PFSK-1 (cell line): ENCODE measurements around the gene CACNG1.

Source experiments
- FOXP2 ChIP-seq: optimal IDR thresholded peaks from 2 replicates; pipeline ENCODE3; 2011; ENCODE audit warnings: borderline replicate concordance, control low read depth, inconsistent platforms; ENCODE audit not compliant: insufficient read depth; ENCODE audit errors: extremely low read length, extremely low read depth
- POLR2AphosphoS5 ChIP-seq: IDR thresholded peaks from 2 replicates; pipeline ENCODE4 v1.6.1; 2012; ENCODE audit warnings: low read depth, mild to moderate bottlenecking, control low read depth, low read length, moderate library complexity
- SIN3A ChIP-seq: IDR thresholded peaks from 2 replicates; pipeline ENCODE4 v1.6.1; 2012; ENCODE audit warnings: mild to moderate bottlenecking, low read length, moderate library complexity, borderline replicate concordance; ENCODE audit not compliant: insufficient read depth
- TAF1 ChIP-seq: IDR thresholded peaks from 2 replicates; pipeline ENCODE4 v1.6.1; 2012; ENCODE audit warnings: low read length, control low read depth, borderline replicate concordance; ENCODE audit not compliant: insufficient read depth
- TF ChIP-seq, protein P1 (sequence below), 2 experiments: IDR thresholded peaks; 2 replicates each; pipeline versions ENCODE4 v1.6.1 to v1.8.0; 2011 to 2012; ENCODE audit warnings: low read depth in 2 of 2, low read length in 2 of 2, control low read depth in 1 of 2, inconsistent platforms in 1 of 2, mild to moderate bottlenecking in 1 of 2, moderate library complexity in 1 of 2; ENCODE audit not compliant: insufficient read depth in 1 of 2

Gene CACNG1

DNA sequence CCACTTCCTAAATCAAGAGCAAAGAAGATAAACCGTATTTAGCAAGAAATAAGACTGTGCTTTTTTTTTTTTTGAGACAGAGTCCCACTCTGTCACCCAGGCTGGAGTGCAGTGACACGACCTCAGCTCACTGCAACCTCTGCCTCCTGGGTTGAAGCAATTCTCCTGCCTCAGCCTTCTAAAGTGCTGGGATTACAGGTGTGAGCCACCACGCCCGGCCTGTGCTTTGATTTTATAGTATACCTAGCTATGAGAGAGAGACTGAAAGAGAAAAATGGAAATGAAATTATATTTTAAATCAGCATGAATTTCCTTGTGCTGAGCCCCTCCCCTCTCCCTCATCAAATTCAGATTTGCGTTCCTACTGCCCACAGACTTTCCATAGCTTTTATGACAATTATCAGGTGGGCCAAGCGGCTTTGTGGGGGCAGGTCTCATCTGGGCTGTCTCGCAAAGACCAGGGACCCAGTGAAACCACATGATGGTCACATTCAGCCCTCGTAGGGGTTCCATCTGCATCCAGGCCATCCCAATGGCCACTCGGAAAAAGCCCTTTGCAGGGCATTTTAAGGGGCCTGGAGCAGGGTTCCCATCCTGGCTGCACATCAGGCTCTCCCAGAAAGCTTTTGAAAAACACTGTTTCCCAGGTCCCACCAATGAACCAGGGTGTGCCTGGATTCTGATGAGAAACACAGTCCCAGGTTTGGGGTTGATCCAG lies 8.5 kb downstream of the CACNG1 start:
- no peak for TF ChIP-seq FOXP2
- TF ChIP-seq, protein P1, sequence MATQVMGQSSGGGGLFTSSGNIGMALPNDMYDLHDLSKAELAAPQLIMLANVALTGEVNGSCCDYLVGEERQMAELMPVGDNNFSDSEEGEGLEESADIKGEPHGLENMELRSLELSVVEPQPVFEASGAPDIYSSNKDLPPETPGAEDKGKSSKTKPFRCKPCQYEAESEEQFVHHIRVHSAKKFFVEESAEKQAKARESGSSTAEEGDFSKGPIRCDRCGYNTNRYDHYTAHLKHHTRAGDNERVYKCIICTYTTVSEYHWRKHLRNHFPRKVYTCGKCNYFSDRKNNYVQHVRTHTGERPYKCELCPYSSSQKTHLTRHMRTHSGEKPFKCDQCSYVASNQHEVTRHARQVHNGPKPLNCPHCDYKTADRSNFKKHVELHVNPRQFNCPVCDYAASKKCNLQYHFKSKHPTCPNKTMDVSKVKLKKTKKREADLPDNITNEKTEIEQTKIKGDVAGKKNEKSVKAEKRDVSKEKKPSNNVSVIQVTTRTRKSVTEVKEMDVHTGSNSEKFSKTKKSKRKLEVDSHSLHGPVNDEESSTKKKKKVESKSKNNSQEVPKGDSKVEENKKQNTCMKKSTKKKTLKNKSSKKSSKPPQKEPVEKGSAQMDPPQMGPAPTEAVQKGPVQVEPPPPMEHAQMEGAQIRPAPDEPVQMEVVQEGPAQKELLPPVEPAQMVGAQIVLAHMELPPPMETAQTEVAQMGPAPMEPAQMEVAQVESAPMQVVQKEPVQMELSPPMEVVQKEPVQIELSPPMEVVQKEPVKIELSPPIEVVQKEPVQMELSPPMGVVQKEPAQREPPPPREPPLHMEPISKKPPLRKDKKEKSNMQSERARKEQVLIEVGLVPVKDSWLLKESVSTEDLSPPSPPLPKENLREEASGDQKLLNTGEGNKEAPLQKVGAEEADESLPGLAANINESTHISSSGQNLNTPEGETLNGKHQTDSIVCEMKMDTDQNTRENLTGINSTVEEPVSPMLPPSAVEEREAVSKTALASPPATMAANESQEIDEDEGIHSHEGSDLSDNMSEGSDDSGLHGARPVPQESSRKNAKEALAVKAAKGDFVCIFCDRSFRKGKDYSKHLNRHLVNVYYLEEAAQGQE (IDR thresholded peaks at IDR 0.05; ENCODE audit: insufficient read depth in 1 of 2, low read depth in 2 of 2, low read length in 2 of 2) = no peak
- TF ChIP-seq POLR2AphosphoS5 = no peak
- TF ChIP-seq SIN3A = no peak
- no peak for TF ChIP-seq TAF1

DNA sequence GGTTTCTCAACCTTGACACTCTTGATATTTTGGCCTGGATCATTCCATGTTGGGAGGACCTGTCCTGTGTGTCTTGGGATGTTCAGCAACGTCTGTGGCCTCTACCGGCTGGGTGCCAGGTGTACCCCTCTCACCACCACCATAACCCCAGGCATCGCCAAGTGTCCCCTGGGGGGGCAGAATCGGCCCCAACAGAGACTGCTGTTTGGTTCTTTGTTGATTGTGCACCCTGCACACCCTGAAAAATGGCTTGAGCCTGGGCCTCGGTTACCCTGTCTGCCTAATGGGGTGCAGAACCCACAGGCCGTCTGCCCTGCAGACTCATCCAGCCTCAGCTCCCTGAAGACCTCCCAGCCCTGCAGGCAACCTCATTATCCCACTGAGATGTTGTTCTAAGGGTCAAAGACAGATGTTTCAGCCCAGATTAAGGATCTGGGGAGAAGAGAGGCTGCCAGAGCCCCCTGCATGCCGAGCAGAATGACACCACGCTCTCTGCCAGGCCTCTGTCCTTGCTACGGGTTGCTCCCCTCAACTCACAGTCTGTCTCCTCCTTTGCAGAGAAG lies 9.2 kb downstream of the CACNG1 start:
- TF ChIP-seq FOXP2 (no peak), TAF1 (no peak), SIN3A (no peak), POLR2AphosphoS5 (no peak)
- TF ChIP-seq, protein P1 (IDR thresholded peaks at IDR 0.05; ENCODE audit: insufficient read depth in 1 of 2, low read depth in 2 of 2, low read length in 2 of 2) = no peak

DNA sequence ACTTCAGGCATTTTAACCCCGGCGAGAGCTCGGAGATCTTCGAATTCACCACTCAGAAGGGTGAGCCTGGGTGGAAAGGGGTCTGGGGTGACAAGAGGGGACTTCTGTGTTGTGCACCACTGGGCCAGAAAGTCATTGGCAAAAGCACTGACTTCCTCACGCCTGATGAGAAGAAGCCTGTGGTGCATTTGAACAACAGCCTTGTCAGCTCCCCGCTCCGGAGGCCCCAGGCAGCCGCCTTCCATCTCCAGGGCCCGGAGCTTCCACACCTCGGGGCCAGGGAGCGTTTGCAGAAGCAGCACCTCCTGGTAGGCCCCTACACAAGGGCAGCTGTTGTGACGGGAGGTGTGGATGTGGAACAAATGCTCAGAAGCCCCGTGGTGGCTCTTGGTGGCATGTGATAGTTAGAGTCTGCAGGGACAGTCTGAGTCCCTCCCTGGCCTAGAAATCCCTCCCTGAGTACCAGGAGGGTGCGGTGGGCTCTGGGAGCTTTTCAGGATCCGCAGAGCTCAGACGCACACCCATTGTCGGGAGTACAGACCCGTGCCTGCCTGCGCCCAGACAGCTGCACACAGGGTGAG lies 9.7 kb downstream of the CACNG1 start:
- no peak for TF ChIP-seq FOXP2
- no peak for TF ChIP-seq SIN3A
- TF ChIP-seq, protein P1 (IDR thresholded peaks at IDR 0.05; ENCODE audit: insufficient read depth in 1 of 2, low read depth in 2 of 2, low read length in 2 of 2) = no peak
- TF ChIP-seq POLR2AphosphoS5 = no peak

DNA sequence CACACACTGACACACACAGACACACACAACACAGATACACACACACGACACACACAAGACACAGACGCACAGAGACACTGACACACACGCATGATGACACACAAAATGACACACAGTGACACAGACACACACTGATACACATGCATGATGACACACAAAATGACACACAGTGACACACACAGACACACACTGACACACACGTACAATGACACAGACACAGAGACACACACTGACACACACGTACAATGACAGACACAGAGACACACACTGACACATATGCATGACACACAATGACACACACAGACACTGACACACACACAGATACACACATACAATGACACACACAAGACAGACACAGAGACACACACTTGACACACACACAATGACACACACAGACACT lies 10.3 kb downstream of the CACNG1 start:
- TF ChIP-seq SIN3A (no peak), FOXP2 (no peak), TAF1 (no peak), POLR2AphosphoS5 (no peak)
- TF ChIP-seq, protein P1 (IDR thresholded peaks at IDR 0.05; ENCODE audit: insufficient read depth in 1 of 2, low read depth in 2 of 2, low read length in 2 of 2) = no peak

DNA sequence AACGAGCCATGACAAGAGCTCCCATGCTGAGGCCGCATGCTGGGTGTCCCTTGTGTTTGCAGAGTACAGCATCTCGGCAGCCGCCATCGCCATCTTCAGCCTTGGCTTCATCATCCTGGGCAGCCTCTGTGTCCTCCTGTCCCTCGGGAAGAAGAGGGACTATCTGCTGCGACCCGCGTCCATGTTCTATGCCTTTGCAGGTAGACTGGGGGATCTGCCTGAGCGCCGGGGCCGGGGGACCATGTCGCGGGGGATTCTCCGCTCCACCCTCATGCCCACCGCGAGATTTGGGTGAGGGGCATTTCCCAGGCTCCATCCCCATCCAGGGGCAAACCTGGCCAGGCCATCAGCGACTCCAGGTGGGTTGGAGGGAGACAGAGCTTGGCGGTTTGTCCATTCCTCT lies 10.7 kb downstream of the CACNG1 start:
- TF ChIP-seq POLR2AphosphoS5 = no peak
- no peak for TF ChIP-seq FOXP2
- no peak for TF ChIP-seq TAF1
- TF ChIP-seq, protein P1 (IDR thresholded peaks at IDR 0.05; ENCODE audit: insufficient read depth in 1 of 2, low read depth in 2 of 2, low read length in 2 of 2) = no peak
- TF ChIP-seq SIN3A = no peak
